ENCODE data around the gene FMN1.

Gene FMN1

DNA sequence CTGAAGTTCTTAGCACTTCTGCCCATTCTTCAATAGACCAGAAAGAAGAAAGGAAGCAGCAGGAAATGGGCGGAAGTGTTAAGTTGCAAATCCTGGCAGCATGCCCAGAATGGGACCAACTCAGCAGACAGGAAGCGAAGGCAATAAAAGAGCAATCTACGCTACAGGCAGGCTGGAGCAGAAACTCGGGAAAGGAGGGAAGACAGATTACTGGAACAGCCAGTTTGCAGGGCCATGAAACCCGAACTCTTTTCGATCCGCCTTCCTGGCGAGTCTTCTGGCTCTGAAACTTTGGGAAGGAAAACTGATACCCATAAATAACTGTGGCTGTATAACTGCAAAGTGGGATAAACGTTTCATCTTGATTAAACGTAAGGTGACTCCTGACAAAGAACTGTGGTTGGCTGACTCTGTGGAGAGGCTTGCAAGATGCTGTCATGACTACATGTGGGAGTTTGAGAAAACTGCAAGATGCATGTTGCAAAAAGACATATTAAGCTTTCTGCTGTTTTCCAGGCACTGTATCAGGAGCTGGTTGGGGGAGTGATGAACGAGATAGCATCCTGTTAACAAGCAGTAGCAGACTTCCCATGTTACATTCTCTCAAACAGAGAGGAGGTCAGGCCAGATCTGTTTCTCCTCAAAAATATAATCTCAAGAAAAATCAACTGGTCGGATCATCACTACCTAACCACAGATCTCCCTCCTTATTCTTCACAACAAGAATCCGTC, 67.8 kb downstream of the FMN1 start:
- peak; percentile 20 to 45 (median 31) for DNase-seq (ENCODE audit: low read depth in 3 of 3, low spot score in 1 of 3)

- no peak for DNase-seq (ENCODE audit: low read depth in 3 of 3, low spot score in 1 of 3)
These were observed 68.5 kb downstream of the FMN1 start for GRCh38 chr15:33125894-33126537.

- DNase-seq (ENCODE audit: low read depth in 3 of 3, low spot score in 1 of 3): no peak
These were observed 69.7 kb downstream of the FMN1 start for GRCh38 chr15:33124811-33125210.

- no peak for DNase-seq (ENCODE audit: low read depth in 3 of 3, low spot score in 1 of 3)
These were observed 70.2 kb downstream of the FMN1 start for GRCh38 chr15:33124279-33124678.

- no peak for DNase-seq (ENCODE audit: low read depth in 3 of 3, low spot score in 1 of 3)
These were observed 74.6 kb downstream of the FMN1 start for GRCh38 chr15:33119865-33120264.

DNA sequence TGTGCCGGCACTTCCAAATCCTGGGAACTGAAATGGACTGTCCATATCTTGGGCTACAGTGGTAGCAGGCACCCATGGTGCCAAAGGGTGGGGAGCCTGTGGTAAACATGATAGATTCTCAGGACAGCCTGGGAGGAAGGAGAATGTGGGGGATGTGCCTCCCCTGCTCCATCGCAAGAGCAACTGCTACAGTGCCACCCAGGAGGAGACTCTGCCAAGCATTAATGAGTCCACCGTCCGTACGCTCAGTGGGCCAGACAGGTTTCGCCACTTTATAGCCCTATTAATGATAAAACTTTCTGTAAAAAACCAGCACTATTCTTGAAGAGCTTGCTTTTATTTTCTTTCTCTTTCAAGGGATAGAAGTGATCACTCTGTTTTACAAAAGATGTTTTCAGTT, 75.2 kb downstream of the FMN1 start:
- no peak for DNase-seq (ENCODE audit: low read depth in 3 of 3, low spot score in 1 of 3)

DNA sequence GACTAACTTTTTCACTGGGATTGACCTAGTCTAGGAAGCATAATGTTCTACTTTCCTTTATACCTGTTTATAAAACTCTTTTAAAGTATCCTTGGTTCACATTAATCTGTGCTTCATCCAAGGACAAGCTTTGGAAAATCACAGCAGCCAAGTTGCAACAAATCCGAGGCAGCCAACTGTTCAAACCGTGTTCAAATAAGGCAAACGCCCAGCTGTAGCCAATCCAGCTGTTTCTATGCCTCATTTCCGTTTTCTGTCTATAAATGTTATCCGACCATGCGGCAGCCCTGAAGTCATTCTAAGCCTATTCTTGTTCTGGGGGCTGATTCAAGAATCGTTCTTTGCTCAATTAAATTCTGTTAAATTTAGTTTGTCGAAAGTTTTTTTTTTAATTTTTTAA, 78.3 kb downstream of the FMN1 start:
- no peak for DNase-seq (ENCODE audit: low read depth in 3 of 3, low spot score in 1 of 3)

DNA sequence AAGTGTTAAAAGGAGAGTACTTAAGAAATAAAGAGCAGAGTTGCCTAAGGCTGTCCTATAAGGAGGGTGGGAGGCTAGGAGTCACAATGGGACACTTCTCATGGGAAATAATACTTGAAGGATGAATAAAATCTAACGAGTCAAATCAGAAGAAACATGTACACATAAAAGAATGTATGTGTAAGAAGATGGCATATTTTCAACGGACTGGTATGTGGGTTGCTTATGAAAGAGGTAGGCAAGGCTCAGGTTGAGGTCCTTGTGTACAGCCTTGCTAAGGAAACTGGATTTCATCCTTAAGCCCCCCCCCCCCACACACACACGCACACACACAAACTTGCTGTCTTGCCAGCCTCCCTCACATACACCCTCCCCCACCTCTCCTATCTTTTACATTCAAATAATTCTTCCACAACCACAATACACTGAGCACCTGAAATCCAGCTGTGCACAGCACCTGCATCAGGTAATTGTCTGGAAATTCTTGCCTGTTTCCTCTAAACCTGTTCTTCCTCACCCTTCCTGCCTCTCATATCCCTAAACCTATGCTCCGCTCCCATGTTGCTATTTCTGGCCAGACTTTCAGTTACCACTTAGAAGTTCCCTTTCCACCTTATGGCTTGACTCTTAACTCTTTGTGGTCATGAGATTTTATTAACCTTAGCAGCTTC, 79.2 kb downstream of the FMN1 start:
- no peak for DNase-seq (ENCODE audit: low read depth in 3 of 3, low spot score in 1 of 3)

GRCh38 chr15:33114374-33114717, 80.2 kb downstream of the FMN1 start:
- DNase-seq (ENCODE audit: low read depth in 3 of 3, low spot score in 1 of 3): no peak

DNA sequence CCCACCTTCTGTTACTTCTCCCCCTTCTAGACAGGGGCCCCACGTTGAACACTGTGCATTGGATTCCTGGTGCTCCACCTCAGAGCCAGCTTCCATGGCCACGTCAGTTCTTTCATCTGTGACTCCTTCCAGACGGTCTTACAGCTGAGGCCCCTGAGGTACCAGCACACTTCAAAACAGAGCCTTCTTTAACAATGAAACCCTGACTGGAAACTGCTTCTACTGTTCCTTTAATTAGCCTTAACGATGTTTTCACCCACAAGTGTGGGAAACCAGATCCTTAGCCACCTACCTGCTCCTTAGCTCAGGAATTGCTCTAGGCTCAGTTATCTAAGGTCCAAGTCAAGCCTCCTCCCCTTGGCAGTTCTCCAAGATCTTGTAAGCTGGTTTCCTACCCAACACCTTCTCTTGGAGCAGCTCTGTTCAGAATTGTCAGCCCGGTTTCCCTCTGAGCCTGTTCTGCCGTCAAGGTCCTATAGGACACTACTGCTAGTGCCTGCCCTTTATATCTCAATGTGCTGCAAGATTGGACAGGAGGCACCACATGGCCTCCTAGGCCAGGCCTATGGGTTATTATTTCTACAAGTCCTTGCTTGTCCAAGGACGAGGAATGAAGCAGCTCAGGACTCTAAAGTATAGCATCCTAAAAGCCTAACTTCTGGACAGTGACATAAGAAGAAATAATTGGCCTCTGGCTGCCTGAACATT, 80.7 kb downstream of the FMN1 start:
- DNase-seq (ENCODE audit: low read depth in 3 of 3, low spot score in 1 of 3): no peak

- DNase-seq (ENCODE audit: low read depth in 3 of 3, low spot score in 1 of 3): no peak
These were observed 81.9 kb downstream of the FMN1 start for GRCh38 chr15:33112541-33113105.

- no peak for DNase-seq (ENCODE audit: low read depth in 3 of 3, low spot score in 1 of 3)
These were observed 83.5 kb downstream of the FMN1 start for GRCh38 chr15:33111041-33111451.

GRCh38 chr15:33109345-33109744, 85.2 kb downstream of the FMN1 start:
- DNase-seq (ENCODE audit: low read depth in 3 of 3, low spot score in 1 of 3): no peak

- no peak for DNase-seq (ENCODE audit: low read depth in 3 of 3, low spot score in 1 of 3)
These were observed 86.0 kb downstream of the FMN1 start for GRCh38 chr15:33108518-33108917.

DNA sequence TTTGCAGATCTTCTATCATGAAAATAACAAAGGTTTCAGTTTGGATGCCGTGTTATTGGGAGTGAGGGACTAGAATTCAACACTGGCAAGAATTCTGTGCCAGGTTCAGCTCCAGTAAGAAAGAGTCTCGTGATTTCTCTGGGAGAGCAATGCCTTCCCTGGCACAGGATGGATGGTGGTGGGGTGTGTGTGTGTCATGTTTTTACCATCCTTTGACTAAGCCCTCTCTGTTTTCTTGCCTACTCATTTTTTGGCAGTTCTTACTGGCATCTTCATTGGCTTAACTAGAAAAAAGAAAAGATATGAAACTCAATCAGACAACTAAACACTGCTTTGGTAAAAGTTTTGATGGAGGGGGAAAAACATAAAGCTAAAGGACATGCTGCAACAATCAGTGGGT, 86.6 kb downstream of the FMN1 start:
- no peak for DNase-seq (ENCODE audit: low read depth in 3 of 3, low spot score in 1 of 3)

DNA sequence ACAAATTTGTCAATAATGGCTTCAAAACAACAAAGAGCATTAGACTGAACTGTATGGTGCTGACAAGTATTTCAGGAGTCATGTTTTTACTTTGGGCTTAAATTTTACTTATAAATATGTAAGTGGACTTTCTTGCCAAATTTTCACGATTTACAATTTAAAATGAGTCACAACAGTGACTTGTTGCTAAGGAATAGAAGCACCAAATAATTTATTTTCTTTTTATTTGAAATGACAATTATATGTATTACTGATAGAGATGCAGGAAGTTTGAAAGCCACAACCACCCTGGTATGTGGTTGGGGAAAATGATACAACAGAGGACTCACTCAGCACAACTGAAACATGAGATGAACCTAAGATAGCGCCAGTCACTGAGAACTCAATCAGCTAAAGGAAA, 90.3 kb downstream of the FMN1 start:
- no peak for DNase-seq (ENCODE audit: low read depth in 3 of 3, low spot score in 1 of 3)

DNA sequence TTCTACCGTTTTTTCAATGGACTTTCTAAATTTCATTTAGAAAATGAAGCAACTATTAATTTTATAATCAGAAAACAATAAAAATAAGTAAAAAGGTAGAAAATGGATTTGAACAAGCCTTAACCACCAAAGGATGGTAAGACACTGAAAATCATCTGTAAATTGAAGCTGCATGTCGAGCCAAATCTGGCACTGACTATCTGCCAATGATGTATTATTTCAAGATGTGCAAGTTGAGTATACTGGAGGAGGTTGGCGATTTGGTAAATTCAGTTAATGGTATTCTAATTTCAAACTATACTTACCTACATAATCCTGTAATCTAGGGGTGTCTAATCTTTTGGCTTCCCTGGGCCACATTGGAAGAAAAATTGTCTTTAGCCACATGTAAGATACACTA, 93.5 kb downstream of the FMN1 start:
- no peak for DNase-seq (ENCODE audit: low read depth in 3 of 3, low spot score in 1 of 3)

DNA sequence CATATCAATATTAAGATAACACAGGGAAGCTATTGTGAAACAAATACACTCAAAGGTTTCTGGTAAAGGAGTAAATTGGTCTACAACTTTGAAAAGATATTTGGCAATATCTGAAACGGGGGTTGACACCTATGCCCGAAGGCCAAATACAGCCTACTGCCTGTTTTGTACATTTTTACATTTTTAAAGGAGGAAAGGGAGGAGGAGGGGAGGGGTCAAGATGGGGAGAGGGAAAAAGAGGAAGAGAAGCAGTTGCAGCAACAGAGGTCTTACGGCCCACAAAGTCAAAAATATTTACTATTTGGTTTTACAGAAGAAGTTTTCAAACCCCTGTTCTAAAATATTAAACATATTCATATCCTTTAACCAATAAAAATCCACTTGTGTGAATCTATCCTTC, 94.2 kb downstream of the FMN1 start:
- DNase-seq (ENCODE audit: low read depth in 3 of 3, low spot score in 1 of 3): no peak

DNA sequence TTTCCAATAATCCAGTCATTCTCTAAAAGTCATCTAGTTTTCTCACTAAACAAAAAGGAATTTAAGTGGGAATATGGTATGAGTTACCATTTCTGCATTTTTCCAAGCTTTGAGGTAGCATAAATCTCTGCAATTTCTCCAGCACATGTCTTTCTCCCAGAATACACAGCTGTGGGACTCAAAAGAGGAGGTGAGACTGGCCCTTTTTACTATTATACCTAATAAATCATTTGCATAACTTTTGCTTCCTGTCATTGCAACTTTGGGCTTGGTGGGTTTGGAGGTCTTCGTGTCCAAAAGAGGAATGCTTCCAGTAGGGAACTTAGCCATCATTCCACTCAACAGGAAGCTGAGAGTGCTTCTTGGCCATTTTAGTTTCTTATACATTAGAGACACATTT, 94.8 kb downstream of the FMN1 start:
- no peak for DNase-seq (ENCODE audit: low read depth in 3 of 3, low spot score in 1 of 3)

- no peak for DNase-seq (ENCODE audit: low read depth in 3 of 3, low spot score in 1 of 3)
These were observed 95.3 kb downstream of the FMN1 start for GRCh38 chr15:33099213-33099612.
